HFFc6 (cell line): ENCODE measurements around the gene WDR41. TPM values are rescaled to one million over a fixed set of nuclear protein-coding genes. Genes with fewer than 3 reads are reported as not detected.
"Not testable (repeated sequence)": the region's sequence is repeated elsewhere in the genome, so short reads cannot be mapped to it uniquely, and the experiment has no call there.

ENCODE experiments used
- DNase-seq: peaks from one replicate; pipeline ENCODE4 v3.0.0-alpha.2; 2018
- H3K27ac Mint-ChIP-seq: 2 replicates; pipeline ENCODE4 v1.8.0; 2020; ENCODE audit warnings: mild to moderate bottlenecking, mixed read lengths
- H3K27me3 Mint-ChIP-seq: 2 replicates; pipeline ENCODE4 v1.8.0; 2021; ENCODE audit warnings: mild to moderate bottlenecking, moderate library complexity, mixed read lengths; ENCODE audit not compliant: insufficient read depth
- H3K36me3 Mint-ChIP-seq: 2 replicates; pipeline ENCODE4 v1.8.0; 2021; ENCODE audit warnings: low read depth, mixed read lengths
- H3K4me1 Mint-ChIP-seq: 2 replicates; pipeline ENCODE4 v1.8.0; 2020; ENCODE audit warnings: low read depth, mixed read lengths
- H3K4me3 Mint-ChIP-seq: 2 replicates; pipeline ENCODE4 v1.8.0; 2020; ENCODE audit warnings: mild to moderate bottlenecking, moderate library complexity, mixed read lengths
- H3K9me3 Mint-ChIP-seq: 2 replicates; pipeline ENCODE4 v1.8.0; 2020; ENCODE audit warnings: mild to moderate bottlenecking, mixed read lengths
- CTCF ChIP-seq: fragments of 200-600 bp; sonication (generic); IDR thresholded peaks from 2 replicates; pipeline ENCODE4 v1.5.0; 2021; ENCODE audit warnings: antibody characterized with exemption, mild to moderate bottlenecking
- total RNA-seq, 6 experiments: library from RNA; stranded (reverse); fragmentation: NEBNext Ultra II Directional; extraction: Animal tissue kit (Norgen Biotek cat#: 25700); gene quantifications; 2 replicates in 1 of 6; 3 replicates in 5 of 6; pipeline ENCODE4 v1.2.3, GENCODE V29; 2021

WDR41 gene
- total RNA-seq, 6 experiments from 2014 or later = 50.1 to 63.5 (median 56.8) TPM

- no peak overlapping the region for H3K4me3 Mint-ChIP-seq
- peaks cover 16% of the 10 kb centered on the region for H3K36me3 Mint-ChIP-seq
- no peak for DNase-seq
- H3K4me1 Mint-ChIP-seq = no peaks in the 10 kb centered on the region
- H3K9me3 Mint-ChIP-seq = peaks cover 24% of the 10 kb centered on the region
- no peak for TF ChIP-seq CTCF
- H3K27ac Mint-ChIP-seq = no peak overlapping the region
- H3K27me3 Mint-ChIP-seq = peaks cover 25% of the 10 kb centered on the region
Measured at GRCh38 chr5:77499973-77500372, 7.9 kb upstream of the WDR41 start.

- no peaks in the 10 kb centered on the region for H3K4me1 Mint-ChIP-seq
- peaks cover 21% of the 10 kb centered on the region for H3K27me3 Mint-ChIP-seq
- peaks cover 16% of the 10 kb centered on the region for H3K36me3 Mint-ChIP-seq
- no peak for DNase-seq
- no peak overlapping the region for H3K4me3 Mint-ChIP-seq
- H3K27ac Mint-ChIP-seq = no peak overlapping the region
- H3K9me3 Mint-ChIP-seq = peaks cover 24% of the 10 kb centered on the region
- no peak for TF ChIP-seq CTCF
Measured at GRCh38 chr5:77499441-77499840, 7.3 kb upstream of the WDR41 start.

- Mint-ChIP-seq H3K4me3 (no peak overlapping the region), H3K27ac (no peak overlapping the region), H3K9me3 (peaks cover 24% of the 10 kb centered on the region), H3K4me1 (no peaks in the 10 kb centered on the region), H3K27me3 (peaks cover 21% of the 10 kb centered on the region), H3K36me3 (peaks cover 16% of the 10 kb centered on the region)
- TF ChIP-seq CTCF = no peak
- DNase-seq = no peak
Measured at GRCh38 chr5:77498952-77499351, 6.8 kb upstream of the WDR41 start.

- DNase-seq = no peak
- no peak overlapping the region for H3K4me3 Mint-ChIP-seq
- TF ChIP-seq CTCF = no peak
- no peaks in the 10 kb centered on the region for H3K36me3 Mint-ChIP-seq
- H3K27ac Mint-ChIP-seq = no peak overlapping the region
- peaks cover 17% of the 10 kb centered on the region for H3K4me1 Mint-ChIP-seq
- peaks cover 16% of the 10 kb centered on the region for H3K27me3 Mint-ChIP-seq
- no peaks in the 10 kb centered on the region for H3K9me3 Mint-ChIP-seq
Measured at GRCh38 chr5:77494935-77495334, 2.8 kb upstream of the WDR41 start.

GRCh38 chr5:77492653-77493000, 511 bp upstream of the WDR41 start:
- Mint-ChIP-seq H3K27me3 (peaks cover 12% of the 10 kb centered on the region), H3K27ac (peak overlapping the region; percentile 62; the same call in 1 of the 2 replicates), H3K4me1 (peaks cover 27% of the 10 kb centered on the region), H3K36me3 (peaks cover 8% of the 10 kb centered on the region), H3K9me3 (no peaks in the 10 kb centered on the region), H3K4me3 (peak overlapping the region; percentile 96)
- DNase-seq = no peak
- peak; percentile 60 for TF ChIP-seq CTCF

GRCh38 chr5:77490741-77491344, 1.3 kb downstream of the WDR41 start:
- peak; percentile 0 for DNase-seq
- peaks cover 27% of the 10 kb centered on the region for H3K4me1 Mint-ChIP-seq
- H3K36me3 Mint-ChIP-seq, H3K9me3 Mint-ChIP-seq, H3K27me3 Mint-ChIP-seq: not testable (repeated sequence)
- peak overlapping the region; percentile 95 for H3K27ac Mint-ChIP-seq
- peak overlapping the region; percentile 96 for H3K4me3 Mint-ChIP-seq
